GM04503 (cell line): ENCODE measurements around the gene ITM2B.
A peak's percentile ranks its signal among the peaks of the same experiment; 100 is the strongest.

Experiments used
- DNase-seq: peaks from one replicate; pipeline ENCODE4 v3.0.0-alpha.2; 2012; ENCODE audit warnings: low read depth

Gene ITM2B

DNA sequence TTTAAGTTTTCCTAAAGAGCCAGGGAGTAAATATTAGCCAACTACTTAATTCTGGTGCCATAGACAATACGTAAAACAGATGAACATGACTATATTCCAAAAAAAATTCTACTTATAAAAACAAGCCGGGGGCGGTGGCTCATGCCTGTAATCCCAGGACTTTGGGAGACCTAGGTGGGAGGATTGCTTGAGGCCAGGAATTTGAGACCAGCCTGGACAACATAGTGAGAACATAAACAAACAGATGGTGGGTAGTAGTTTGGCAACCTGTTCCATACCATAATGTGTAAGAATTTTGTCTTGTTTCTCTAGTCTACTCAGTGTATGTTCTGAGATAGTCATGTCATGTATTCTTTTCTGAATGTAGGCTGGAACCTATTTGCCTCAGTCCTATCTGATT, 25.4 kb downstream of the ITM2B start:
- no peak for DNase-seq

DNA sequence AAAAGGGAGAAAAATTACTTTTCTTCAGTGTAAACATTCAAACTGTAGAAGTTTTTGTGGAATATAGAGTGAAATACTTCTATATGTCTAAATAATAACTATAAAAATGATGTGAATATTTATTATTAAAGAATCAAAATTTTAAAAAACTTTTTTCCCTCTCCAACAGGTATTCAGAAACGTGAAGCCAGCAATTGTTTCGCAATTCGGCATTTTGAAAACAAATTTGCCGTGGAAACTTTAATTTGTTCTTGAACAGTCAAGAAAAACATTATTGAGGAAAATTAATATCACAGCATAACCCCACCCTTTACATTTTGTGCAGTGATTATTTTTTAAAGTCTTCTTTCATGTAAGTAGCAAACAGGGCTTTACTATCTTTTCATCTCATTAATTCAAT, 28.0 kb downstream of the ITM2B start:
- DNase-seq, result no peak

DNA sequence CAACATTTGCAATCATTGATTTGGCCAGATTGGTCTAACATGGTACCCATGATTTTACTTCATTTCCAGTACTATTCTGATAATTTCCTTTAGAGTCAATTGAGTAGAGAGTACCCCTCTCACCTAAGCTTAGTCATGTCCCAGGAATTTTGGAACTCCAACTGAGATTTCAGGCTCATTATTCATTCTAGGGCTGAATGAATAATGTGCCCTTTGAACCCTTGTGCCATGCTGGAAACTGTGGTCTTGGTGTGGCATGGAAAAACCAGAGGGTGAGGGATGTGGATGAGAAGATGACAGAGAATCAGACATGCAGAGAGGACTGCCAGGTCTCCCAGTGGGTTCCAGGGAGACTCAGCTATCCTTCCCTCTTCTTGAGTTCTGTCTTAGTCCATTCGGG, 30.2 kb downstream of the ITM2B start:
- DNase-seq, result no peak

DNA sequence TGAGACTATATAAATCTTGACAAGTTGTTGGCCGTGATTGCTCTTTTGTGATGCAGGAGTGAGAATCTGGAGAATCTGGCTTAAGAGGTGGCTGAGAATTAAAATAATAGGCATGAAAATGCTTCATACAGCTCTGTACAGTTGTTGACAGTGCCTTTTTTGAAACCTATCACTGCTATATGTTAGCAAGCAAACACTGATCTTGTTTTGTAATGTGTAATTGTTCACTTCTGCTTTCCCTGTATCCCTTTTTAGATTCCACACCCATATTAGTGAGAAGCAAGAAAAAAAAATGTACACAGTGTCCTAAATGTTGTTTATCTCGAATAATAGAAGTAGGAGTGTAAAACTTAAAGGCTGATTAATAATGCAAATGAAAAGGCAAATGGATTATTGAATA, 31.1 kb downstream of the ITM2B start:
- DNase-seq, result no peak

DNA sequence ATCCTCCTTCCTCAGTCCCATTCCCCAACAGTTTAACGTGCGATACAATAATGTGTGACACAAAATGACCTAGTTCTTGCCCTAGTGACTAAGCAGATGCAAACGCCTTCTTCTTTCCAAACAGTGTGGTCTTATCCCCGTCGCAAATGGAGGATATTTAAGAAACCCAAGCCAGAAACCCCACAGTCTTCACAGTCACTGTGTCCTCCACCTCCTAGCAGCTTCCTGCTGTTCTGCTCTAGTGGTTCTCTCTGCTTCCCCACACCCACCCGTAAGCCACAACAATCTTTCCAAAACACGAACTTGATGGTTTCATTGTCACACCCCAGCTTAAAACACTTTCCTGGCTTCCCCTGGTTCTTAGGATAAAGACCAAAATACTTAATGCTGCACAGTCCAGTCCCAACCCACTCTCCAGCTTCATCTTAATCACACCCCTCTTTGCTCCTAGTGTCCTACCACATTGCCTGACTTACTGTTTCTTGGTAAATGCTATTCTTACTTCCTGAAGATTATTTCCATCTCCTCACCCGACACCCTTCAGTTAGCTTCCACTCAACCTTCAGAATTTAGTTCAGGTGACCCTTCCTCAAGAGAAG, 32.3 kb downstream of the ITM2B start:
- DNase-seq, result no peak

DNA sequence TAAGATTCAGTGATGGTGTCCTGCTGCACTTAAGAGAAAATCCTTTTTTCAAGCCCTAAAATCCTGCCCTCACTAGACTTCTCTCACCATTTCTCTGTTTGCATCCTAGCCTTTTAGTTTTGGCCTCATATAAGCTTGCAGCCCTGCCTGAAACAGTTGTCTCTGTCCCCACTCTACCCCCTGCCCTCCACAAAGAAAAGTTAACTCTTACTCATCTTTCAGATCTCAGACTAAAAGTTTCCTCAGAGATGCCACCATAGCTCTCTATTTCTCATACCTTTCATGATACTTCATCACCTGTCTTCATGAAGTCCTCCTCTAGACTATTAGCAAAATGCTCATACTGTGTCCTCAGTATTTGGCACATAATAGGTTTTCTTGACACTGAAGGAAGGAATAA, 33.1 kb downstream of the ITM2B start:
- DNase-seq, result no peak

DNA sequence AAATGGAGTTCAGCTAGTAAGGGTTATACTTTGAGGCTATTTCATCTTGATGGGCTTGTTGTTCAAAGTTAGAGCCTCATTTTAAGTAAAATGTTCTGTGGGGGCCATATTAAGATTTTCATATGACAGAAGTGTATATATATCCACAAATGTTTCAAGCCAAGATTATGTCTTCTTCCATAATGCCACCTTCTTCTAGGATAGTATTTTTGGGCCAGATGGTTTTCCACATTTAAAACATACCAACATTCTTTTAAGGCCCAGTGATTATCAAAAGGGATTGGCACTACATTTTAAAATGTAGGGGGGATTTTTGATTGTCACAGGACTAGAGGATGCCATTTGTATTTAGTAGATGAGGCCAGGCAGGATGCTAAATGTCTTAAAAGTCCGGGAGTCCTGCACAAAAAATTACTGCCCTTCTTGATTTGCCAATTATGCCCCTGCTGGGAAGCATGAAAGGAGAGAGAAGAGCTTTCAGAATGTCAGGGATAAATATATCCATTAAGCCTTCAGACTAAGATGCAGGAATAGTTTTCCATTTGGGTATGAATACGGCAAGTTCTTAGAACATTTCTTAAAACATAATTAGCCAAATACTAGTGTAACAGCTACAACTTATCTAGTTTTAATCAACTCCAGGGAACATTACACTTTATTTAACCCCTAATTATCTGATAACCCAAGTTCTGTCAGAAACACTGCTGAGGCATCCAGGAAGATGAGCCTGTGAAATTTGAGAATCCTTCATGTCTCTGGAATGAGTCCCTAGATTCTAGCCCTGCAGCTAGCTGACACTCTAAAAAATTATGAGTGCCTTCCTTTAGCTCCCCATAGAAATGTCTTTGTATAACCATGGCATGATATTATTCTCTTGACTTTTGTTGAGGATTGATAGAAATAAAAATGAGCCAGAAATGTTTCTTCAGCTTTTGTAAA, 34.0 kb downstream of the ITM2B start:
- DNase-seq, result no peak

DNA sequence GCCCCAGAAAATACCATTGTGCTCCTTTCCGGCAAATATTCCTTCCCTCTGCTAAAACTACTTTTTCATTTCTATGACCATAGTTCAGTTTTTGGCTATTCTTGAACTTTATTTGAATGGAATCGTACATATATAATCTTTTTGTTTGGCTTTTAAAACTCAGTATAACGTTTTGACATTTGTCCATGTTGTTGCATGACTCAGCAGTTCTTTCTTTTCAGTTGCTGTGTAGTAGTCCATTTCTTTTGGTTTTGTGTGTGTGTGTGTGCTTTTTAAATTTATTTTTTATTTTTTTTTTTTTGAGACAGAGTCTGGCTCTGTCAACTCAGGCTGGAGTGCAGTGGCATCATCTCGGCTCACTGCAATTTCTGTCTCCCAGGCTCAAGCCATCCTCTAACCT, 35.0 kb downstream of the ITM2B start:
- DNase-seq, result no peak

DNA sequence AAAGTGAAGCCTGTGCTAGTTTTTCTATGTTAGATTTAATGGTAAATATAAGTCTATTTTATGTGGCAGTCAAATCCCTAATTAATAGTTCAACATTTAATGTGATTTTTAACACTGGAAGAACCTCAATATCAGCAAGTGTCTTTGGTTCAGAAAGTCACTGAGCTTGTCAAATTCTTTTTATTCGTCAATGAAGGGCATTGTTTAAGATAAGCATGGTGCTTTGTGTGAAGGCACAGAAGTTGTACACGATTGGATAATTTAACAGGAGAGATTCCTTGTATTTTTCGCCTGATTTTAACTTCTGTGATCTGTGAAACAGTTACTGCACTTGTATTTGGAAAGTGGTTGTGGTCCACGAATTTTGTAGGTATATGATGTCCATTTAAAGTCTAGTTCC, 40.3 kb downstream of the ITM2B start:
- DNase-seq, result no peak

DNA sequence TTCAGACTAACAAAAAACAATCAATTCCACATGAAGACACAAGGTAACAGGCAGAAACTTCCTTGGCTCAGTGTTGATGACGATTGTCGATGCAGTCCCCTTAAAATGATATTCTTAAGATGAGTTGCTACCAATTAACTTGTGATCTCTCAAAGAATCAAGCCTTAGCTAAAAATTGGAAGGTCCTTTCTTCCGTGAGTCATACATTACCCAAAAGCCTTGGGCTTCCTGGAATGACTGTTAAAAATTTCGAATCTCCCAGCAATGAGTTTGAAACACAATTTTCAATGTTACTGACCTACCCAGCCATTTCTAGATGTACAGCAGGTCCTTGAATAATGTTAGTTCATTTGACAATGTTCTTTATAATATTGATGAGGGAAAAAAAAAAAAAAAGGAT, 42.5 kb downstream of the ITM2B start:
- no peak for DNase-seq

DNA sequence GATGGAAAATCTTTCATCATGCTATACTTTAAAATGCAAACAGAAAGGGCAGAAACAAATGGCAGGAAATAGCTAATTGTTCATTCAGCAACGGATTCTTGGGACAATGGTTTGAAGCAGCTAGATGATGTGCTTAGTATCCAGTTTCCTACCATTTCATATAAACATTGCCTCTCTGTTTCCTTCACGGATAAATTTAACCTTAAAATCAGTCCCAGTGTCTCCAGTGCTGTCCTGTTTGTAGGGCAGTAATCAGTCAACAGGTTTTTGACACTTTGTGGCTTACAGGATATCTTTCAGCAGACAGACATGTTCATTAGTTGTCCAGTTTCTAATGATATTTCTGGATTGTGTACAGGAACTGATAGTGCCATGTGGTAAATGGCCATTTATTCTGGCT, 45.8 kb downstream of the ITM2B start:
- DNase-seq, result no peak

DNA sequence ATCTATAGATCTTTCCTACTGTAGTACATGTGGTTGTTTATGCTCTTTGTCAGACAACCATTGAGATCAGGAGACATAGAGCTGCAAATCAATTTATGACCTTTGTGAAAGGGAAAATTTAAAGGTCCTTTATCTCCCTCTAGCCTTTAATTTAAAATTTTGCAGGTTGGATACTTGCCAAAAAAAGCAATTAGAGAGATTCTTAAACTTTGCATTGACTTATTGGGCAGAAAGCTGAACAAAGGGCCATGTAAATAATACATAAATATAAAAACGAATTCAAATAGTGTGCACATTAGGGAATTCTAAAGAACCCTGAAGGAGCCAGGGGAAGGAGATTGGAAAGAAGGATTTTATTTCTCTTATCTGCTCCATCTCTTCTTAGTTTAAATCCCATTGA, 48.5 kb downstream of the ITM2B start:
- no peak for DNase-seq

DNA sequence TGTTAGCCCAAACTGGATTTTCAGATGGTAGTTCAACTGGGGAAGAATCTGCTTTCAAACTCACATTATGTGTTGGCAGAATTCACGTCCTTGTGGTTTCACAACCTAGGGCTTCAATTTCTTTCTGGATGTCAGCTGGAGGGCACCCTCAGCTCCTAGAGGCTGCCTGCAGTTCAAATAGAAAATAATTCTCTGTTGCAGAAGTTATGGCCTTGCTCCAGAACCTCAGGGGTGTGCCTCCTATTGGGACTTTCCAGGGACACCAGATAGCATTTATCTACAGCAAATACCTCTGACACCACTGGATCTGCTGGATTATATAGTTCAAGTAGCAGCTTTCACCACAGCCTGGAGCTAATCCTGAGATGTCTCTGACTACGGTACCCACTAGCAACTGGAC, 58.7 kb downstream of the ITM2B start:
- no peak for DNase-seq

DNA sequence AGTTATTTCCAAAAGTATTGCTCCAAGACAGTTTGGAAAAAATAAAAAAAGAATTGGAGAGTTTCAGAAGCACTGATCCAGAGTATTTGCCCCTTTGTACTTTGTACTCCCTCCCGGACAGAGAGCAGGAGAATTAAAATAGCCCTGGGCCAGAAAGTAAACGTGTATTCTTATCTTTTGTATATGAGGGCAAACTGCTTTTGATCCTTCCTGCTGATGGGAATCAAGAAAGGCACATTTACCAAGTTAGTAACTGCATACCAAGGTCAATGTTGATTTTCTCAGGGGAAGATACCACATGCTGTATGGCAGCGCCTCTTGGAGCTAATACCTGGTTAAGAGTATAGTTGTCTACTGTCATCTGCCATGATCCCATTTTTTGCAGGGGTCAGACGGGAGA, 59.6 kb downstream of the ITM2B start:
- no peak for DNase-seq

DNA sequence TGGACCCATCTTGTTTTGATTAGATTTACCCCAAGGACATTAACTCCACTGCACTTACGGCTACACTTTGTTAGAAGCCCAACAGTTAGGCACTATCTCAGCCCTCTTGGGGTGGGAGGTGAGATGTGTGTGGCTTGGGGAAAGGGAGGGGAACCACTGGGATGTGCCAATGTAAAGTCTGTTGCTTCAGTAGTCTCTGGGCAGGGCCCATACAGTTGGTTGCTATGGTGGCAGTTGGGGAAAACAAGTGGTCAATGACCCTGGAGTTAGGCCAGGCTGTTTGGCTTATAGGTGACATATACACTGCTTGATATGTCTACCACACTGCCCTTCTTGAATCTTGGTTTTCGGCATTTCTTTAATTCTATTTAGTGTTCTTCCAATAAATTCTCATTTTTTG, 61.6 kb downstream of the ITM2B start:
- DNase-seq, result no peak

DNA sequence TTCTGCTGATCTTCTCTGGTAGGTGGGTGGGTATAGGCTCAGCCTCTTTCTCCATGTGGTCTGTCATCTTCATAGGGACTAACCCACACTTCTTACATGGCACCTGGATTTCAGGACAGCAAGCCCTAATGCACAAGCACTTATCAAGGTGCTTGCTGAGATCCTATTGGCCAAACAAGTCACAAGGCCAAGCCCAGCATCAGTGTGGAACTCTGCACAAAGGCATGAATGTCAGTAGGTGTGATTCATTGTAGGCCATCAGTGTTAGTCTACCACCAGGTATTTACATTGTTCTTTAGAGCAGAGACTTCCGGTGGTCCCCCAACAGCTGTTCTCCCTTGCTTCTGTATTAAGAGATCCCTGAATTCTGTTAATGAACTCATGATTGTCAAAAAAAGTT, 62.3 kb downstream of the ITM2B start:
- DNase-seq, result no peak

DNA sequence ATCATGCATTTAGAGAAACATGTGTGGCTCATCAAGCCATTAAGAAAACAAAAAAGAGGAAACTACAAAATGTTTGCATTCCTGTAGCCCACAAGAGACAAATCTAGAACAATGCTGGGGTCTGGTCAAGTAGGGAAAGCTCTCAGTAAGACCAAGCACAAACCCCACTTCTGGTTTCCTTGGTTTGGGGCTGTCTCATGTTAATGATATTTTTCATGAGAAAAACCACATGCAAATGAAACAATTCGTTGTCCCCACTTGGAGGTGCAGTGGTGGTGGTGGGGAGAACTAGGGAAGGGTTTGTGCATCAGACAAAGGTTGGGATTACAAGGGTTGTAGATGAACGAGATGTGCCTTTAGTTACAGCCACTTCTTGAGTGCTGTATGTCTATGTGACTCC, 63.5 kb downstream of the ITM2B start:
- DNase-seq, result no peak

DNA sequence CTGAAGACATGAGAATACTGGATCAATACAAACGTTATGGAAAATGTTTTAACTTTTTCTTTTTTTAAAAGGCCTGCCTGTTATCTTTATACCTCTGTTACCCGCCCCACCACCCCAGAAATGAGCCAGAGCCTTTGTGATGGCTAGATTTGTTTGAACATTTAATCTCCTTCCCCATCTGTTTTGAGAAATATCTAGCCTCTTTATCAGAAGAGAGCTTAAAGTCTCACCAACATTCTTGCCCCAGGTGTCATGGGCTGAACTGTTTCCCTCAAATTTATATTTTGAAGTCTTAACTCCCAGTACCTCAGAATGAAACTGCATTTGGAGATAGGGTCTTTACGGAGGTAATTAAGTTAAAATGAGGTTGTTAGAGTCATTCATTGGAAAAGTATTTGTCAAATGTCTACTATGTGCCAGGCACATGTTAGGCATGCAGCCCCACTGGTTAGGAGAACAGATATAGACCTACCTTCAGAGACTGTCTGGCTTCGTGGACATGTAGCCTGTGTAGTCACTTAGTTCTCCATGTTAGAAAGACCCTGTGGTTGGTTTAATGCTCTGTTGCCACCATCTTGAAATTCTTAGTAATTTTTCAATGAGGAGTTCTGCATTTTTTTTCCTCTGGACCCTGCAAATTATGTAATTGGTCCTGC, 64.3 kb downstream of the ITM2B start:
- DNase-seq, result no peak

DNA sequence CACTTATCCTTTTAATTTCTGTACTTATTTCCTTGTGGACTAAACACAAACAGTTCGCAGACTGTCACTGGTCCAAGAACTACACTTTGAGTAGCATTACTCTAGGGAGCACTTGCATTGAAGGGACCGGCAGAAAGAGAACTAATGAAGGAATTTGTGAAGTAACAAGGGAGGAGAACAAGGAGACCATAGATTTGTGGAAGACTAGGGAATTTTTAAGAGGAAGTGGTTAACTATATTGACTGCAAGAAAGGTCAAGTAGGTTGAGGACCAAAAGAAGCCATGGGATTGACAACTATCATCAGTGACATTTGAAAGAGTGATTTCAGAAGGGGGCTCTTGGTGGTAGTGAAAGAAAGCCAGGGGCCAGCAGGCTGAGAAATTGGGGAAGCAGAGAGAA, 66.6 kb downstream of the ITM2B start:
- no peak for DNase-seq

DNA sequence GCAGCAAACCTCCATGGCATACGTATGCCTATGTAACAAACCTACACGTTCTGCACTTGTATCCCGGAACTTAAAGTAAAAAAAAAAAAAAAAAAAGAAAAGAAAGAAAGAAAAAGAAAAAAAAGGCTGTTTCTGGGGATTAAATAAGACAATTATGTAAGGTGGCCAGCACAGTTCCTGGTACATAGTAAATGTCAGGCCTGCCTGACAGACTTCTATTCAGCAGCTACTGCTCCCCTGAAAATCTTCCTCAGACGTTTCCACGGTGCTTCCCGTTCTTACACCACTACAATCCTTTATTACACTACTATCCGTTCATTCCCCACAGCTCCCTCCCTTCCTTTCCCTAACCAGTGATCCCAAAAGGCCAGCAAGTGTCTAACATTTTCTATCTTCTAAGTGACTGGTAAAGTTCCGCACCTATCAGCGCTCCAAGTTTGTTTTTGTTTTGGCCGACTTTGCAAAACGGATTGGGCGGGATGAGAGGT, 69.9 kb downstream of the ITM2B start:
- DNase-seq, result peak; percentile 16

DNA sequence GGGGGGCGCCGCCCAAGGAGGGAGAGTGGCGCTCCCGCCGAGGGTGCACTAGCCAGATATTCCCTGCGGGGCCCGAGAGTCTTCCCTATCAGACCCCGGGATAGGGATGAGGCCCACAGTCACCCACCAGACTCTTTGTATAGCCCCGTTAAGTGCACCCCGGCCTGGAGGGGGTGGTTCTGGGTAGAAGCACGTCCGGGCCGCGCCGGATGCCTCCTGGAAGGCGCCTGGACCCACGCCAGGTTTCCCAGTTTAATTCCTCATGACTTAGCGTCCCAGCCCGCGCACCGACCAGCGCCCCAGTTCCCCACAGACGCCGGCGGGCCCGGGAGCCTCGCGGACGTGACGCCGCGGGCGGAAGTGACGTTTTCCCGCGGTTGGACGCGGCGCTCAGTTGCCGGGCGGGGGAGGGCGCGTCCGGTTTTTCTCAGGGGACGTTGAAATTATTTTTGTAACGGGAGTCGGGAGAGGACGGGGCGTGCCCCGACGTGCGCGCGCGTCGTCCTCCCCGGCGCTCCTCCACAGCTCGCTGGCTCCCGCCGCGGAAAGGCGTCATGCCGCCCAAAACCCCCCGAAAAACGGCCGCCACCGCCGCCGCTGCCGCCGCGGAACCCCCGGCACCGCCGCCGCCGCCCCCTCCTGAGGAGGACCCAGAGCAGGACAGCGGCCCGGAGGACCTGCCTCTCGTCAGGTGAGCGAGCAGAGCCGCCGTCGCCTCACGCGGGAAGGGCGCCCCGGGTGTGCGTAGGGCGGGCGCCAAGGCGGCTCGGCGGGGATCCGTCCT, 70.5 kb downstream of the ITM2B start, which contains the start of gene RB1:
Gene RB1, plus strand, starts transcription at position 393 of the 784 bp plus-strand sequence. Its CDS starts 162 bp downstream, at position 555.
- peak; percentile 45 for DNase-seq
